HG02840 (cell line): ENCODE results near the gene OXCT1.
A peak's percentile ranks its signal among the peaks of the same experiment; 100 is the strongest.

Experiments used
- ATAC-seq: cut with Tn5 transposase; IDR thresholded peaks from one replicate; pipeline ENCODE4 v1.9.1; 2021; ENCODE audit warnings: mild to moderate bottlenecking, moderate library complexity, moderate number of reproducible peaks; ENCODE audit not compliant: unreplicated experiment, low FRiP score

The OXCT1 gene

DNA sequence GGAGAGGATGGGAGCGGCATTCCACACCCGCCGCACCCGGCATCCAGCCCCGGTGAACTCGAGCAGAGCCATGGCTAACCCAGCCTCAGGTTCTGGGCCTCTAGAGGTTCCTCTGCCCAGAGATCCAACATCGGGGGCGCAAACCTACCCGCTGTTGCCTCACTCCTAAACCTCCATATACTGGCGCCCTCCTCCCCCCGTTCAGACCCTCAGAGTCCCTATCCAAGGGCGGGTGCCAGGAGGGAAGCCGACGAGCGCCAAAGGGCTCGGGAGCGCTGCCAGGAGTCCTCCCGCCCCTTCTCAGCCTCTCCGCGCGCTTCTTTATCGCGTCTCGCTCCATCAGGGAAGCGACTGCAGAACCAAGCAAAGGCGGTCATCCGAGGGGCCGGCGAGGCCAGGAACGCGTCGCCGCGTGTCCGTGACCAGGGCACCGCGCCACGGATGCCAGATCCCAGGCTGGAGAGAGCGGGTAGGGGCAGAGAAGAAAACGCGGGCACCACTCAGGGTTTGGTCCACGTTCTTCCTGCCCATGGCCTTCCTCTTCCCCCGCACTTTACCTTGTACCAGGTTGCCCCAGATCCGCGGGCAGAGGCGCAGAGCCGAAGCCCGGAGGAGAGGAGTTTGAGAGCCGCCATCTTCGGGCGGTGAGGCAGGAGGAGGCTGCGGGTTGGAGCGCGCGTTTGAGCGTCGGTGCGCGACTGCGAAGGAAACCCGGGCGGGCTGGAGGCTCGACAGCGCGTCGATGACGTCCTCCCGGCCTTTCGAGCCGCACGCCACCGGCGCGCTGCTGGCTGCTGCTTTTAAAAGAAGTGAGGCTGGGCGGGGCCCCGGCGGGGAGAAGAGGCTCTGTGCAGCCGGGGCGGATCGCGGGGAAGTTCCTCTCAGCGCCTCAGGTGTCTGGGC lies at the start of gene OXCT1:
Gene OXCT1 (minus strand): TSS at position 702 of the 903 bp plus-strand sequence. CDS start 67 bp downstream, at position 635.
- peak; percentile 91 for ATAC-seq

DNA sequence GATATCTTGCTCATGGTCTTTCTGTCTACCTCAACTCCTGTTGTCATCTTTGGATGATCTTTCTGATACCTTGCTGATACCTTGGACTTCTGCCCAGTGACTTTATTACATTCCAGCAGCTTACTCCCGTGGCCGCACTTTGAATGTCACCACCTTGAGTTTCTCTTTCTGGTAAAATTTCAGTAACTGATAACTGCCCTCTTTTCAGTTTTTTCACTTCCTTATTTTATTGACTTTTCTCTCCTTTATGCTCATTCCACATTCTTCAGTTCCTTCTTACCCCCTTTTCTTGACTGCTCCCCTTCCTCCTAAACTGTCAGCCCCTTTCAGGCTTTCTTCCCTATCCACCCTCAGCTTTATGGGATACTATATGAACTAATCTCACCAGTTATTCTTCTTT lies 47.9 kb upstream of the OXCT1 start:
- no peak for ATAC-seq

DNA sequence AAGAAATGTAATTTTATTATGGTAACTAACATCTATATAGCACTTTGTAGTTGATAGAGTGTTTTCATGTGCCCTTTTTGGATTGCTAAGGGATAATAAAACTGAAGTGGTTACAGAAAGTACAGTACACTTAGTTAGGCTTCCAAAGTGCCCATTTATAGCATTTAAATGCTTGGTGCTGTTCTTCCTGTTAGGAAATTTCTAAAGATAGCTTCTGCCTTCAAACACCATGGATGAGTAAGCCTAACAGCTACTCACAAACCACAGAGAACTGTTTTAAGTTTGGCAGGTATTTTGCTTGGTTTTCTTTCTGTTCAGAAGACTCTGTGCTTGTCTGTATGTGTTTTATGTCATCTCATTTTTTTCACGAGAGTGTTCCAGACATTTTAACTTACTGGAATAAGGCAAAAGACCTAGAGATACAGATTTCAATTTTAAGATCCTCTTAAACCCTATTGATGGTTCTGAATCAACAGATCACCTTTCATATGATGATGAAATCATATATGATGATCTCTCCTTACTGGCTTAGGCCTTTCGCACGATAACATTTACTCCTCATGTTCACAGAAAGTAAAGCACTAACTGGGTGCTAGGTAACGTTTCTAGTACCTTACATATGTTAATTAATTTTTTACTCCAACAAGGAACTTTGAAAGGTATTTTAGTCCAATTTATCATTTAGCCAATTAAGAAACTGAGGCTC lies 38.3 kb upstream of the OXCT1 start:
- ATAC-seq = no peak

DNA sequence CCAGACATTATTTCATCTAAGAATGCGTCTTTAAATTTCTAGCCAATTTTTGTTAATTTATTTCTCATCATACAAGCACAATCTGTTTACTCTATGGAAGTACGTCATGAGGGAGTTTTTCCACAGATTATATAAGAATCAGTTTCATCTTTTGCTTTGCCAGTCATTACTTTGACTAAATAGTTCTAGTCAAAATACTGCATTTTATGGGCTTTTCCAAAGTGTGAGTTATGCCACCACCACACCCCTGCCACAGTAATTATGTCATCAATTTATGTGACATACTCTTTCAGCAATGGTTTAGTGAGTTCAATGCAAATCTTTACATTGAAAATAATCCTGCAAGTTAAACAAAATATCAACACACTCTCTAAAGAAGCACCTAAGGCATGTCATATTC lies 35.9 kb upstream of the OXCT1 start:
- no peak for ATAC-seq

DNA sequence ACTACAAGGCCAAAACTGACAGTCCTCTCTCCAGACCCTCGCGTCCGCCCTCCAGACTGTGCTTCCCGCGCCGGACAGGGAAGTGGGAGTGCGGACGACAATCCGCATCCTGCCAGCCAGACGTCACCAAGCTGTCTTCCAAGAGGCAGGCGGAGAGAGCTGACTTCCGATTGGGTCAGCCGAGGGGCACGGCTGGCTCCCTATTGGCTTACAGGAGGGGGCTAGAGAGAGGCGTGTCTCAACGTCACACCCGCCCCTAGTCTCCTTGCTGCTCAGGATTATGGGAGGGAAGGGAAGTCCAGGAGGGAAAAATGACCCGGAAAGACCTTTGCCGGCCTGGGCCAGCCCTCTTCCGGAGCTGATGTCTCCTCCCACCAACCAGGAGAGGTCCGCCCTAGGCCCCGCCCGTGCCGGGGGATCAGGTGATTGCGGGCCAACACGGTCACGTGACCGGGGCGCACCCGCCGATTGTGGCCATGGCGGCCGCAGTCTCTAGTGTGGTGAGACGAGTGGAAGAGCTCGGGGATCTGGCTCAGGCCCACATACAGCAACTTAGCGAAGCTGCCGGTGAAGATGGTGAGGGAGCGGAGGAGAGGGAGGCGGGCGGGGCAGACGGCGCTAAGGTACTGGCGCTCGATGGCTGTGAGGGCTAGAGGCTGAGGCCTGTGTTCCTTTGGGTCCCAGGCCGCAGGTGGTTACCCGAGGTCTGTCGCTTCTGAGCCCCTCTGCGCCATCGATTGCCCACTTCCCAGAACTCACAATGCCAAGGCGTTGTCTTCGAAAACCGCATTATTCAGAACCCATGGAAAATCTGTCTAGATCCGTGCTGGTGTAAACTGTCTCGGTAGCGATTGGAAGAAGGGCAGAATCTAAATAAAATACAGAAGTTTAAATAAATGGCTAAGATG lies 33.9 kb upstream of the OXCT1 start, which contains the start of gene RIMOC1:
Gene RIMOC1 (plus strand): TSS at position 453 of the 908 bp plus-strand sequence. CDS start 24 bp downstream, at position 477.
- peak; percentile 100 for ATAC-seq

DNA sequence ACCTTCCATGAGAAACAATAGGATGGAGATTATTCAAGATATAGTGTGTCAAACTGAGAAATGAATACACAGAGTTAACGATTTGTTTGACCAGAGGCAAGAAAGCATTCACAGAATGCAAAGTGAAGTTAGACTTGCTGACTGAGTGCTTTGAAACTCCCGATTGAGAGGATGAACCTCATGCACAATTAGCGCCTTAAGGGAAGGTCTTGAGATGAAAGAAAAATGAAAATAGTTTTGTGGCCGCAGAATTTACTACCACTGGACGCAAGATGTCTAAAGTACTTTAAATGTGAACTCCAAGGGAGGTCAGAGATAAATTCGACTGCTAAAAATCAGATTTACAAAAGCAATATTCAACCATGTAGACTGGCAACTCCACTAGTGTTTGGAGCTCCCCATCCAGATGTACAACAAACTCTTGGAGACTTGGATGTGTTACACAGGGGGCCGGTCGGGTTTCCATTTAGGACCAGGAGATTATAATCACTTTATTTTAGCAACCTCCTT lies 33.2 kb upstream of the OXCT1 start:
- ATAC-seq = no peak

DNA sequence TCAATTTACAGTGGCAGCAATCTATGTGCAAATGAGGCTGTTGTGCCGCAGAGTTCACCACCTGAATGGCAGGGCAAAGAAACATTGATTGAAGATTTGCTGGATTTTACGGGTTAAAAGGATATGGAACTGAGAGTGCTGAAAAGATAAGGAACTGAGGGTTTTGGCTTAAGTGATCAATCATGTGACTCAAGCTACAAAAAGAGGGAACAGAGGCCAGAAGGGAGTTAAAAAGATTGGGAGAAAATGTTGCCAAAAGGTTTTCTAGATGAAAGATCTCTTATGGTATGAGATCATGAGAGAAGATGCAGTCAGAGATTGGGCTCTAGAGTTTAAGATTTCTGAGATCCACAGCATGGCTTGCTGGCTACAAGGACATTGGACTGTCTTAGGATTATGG lies 26.0 kb upstream of the OXCT1 start:
- ATAC-seq = no peak

DNA sequence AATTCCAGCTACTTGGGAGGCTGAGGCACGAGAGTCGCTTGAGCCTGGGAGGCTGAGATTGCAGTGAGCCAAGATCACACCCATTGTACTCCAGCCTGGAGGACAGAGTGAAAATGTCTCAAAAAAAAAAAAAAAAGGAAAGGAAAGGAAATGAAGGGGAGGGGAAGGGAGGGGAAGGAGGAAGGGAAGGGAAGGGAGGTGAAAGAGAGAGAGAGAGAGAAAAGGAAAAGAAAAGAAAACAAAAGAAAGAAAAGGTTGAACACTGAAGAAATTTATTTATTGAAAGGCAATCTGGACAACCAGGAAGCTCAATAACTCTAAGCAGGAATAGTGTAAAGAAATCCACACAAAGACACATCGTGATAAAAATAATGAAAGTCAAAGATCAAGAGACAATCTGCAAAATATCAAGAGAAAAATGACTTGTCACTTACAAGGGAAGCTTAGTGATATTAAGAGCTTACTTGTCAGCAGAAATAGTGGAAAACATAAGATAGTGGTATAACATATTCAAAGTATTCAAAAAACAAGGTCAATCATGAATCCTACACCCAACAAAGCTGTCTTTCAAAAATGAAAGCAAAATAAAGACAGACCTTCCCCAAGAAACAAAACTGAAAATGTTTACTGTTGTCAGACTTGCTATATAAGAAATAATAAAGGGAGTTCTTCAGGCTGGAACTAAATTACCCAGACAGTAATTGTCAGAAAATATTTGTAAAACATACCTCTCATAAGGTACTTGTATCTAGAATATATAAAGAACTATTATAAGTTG lies 23.0 kb upstream of the OXCT1 start:
- ATAC-seq = no peak

DNA sequence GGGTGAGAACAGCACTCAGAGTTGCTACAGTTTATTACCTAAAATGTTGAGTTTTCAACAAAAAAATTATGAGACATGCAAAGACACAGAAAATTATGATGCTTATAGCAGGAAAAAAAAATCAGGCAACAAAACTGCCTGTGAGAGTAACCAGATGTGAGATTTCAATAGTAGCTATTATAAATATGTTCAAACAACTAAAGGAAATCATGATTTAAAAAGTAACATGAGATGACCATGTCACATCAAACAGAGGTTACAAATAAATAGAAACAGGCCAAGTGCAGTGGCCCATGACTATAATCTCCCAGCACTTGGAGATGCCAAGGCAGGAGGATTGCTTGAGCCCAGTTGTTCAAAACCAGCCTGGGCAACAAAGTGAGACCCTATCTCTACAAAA lies 21.8 kb upstream of the OXCT1 start:
- ATAC-seq = no peak

DNA sequence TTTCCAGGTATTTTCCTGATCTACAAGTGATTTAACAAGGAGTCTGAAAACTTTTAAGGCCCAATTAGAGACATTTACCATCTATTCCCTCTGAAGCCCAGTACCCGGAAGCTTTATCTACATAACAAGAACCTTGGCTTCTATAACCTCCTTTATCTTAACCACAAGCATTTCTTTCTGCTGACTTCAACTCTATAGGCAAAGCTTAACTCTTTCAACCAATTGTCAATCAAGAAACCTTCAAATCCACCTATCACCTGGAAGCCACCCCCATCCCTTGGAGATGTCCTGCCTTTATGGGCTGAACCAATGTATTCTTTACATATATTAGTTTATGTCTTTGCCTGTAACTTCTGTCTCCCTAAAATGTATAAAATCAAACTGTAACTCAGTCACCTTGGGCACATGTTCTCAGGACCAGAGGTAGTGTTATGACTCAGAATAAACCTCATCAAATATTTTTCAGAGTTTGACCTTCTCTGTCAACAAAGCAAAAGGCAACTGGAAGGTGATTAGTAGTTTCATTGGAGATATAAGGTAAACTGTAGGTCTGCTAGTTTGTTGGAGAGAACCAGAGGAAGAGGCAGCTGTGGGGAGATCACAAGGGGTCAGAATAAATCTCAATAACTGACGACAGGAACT lies 21.0 kb upstream of the OXCT1 start:
- ATAC-seq = no peak

DNA sequence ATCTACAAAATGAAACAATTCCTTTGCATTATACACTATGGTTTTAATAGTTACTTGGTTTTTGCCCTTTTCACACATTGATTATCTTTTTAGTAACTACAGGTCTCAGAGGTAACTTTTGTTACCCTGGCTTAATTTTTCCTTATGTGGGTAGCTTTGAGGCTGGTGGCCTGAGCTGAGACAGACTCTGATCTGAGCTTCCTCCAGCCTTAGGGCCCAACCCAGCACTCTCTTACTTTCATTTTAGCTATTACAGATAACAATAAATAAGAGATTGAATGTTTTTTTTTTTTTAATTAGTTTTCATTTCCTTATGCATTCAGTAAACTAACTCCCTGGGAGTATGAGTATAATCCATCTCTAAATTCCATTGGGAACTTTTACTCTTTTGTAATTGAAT lies 15.1 kb upstream of the OXCT1 start:
- no peak for ATAC-seq

DNA sequence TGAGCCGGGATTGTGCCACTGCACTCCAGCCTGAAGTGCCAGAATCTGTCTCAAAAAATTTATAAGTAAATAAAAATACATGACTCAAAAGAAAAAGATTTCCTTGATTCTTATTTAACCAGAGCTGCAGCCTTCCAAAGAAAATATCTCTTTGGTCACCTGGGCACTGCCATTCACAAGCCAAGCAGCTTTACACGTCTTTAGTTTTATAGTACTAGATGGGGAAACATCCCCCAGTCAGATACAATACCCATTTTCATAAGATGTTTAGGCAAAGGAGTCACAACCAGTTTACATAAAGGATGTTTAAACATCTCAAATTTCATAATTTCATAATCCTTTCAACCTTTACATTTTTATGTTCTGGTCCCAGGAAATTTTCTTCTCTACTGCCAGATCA lies 13.7 kb upstream of the OXCT1 start:
- no peak for ATAC-seq

DNA sequence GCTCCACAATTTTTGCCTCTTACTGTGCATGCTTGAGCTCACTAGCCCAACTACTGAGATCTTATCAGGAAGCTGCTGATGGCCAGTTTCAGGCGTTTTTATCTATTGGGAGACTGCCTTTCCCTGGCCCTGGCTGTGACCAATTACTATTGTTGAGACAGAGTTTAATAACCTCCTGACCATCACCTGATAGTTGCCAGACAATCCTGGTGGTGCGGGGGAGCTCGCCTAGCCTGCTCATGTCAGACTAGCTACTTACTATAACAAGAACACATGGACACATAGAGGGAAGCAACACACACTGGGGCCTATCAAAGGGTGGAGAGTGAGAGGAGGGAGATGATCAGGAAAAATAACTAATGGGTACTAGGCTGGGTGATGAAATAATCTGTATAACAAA lies 13.0 kb upstream of the OXCT1 start:
- no peak for ATAC-seq

DNA sequence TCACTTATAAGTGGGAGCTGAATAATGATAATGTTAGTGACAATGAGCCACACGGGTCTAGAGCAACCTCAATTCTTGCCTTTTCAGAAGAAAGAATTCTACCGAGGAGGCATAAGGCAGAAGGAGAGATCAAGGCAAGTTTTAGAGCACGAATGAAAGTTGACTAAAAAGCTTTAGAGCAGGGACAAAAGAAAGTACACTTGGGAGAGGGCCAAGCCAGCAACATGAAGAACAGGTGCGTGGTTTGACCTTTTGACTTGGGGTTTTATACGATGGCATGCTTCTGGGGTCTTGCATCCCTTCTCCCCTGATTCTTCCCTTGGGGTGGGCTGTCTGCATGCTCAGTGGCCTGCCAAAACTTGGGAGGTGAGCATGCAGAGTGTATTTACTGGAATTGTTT lies 12.5 kb upstream of the OXCT1 start:
- ATAC-seq = no peak

DNA sequence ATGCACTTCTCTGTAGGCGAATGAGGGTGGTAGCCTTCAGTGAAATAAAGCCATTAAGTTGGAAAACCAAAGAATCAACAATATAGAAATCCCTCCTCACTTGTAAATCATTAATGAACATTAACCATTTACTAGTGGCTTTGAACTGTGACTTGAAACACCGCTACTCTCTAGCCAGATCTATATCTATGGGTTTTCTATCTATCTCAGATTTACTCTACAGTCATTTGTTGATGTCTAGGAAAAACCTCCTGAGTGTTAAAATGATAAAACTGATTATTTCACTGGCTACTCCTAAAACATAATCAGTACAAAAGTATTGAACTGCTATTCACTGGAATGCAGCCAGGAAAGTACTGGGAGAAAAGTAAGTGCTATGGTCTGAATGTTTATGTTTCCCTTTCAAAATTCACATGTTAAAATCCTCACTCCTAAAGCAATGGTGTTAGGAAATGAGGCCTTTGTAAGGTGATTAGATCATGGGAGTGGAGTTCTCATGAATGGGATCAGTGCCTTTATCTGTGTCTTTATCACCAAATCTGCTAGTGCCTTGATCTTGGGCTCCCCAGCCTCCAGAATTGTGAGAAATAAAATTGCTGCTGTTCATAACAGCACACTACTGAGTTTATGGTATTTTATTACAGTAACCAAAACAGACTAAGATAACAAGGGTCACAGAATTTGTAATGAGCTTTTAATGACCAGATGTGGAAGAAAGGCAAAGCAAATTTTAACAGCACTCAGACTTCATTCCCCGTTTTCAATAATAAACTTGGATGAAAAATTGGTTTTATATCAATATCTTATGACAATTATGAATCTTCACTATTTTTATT lies 8.6 kb upstream of the OXCT1 start:
- ATAC-seq = peak; percentile 73

DNA sequence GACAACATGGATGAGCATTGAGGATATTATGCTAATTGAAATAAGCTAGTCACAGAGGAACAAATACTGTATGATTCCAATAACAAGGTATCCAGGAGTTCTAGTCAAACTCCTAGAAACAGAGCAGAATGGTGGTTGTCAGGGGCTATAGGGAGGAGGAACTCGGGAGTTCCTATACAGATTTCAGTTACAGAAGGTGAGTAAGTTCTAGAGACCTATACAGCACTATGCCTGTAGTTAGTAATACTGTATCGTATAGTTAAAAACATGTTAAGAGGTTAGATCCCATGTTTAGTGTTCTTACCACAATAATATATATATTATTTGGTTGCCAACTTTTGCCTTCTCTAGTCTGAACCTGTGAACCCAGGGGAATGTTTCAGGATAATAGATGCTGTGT lies 7.9 kb upstream of the OXCT1 start:
- peak; percentile 45 for ATAC-seq

DNA sequence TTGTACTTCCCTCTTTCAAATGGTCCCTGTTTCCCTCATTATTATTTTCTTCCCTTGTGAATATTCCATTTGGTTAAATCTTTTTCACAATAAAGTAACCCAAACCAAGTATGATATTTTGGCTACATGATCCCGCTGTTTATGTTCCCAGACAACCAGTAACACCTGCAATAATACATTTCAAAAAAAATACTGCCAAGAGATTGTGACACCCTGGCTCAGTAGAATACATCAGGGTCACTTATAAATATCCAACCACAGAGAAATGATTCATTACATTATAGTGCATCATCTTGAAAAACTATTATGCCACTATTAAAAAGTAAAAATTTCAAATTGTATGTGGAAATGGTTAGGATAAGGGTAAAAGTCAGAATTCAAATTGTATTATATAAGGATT lies 7.2 kb upstream of the OXCT1 start:
- ATAC-seq = no peak

DNA sequence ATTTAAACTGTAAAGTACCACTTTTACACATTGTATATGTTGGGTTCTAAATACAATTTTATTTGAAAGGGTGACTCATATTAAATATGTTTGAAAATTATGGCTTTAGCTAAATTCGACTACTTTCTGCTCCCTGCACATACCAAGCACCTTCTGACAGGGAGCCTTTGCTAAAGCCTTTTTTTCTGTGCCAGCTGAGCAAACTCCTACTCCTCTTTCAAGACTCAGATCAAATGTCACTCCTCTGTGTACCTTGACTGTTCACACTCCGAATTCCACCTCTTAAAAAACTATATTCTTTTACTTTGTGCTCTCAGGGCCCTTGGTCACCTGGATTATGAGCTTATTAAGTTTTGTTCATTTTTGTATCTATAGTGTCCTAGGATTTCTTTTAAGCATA lies 6.5 kb upstream of the OXCT1 start:
- ATAC-seq = no peak
